ENCODE measurements around the gene NTM. TPM values are rescaled to one million over a fixed set of nuclear protein-coding genes. Genes with fewer than 3 reads are reported as not detected.

Gene NTM
- total RNA-seq, 4 donors from 2014 or later: 1.4 to 5.7 TPM; not detected in 2

- intact Hi-C loops (cut with DNase I; ENCODE audit: low total_unique reads): no loop called here
- no peak for DNase-seq
- no peaks in the 10 kb centered on the region for H3K36me3 ChIP-seq
- no peaks in the 10 kb centered on the region for H3K27me3 ChIP-seq
- no peak overlapping the region for H3K4me3 ChIP-seq
- no peaks in the 10 kb centered on the region for H3K4me1 ChIP-seq
- H3K27ac ChIP-seq: no peak overlapping the region
- H3K9me3 ChIP-seq: no peaks in the 10 kb centered on the region
- no peak for TF ChIP-seq POLR2A (IDR thresholded peaks at IDR 0.05)
- TF ChIP-seq CTCF (IDR thresholded peaks at IDR 0.05): no peak
These were observed 294.4 kb downstream of the NTM start for GRCh38 chr11:131664816-131665215.

GRCh38 chr11:131665344-131665968, 295.0 kb downstream of the NTM start:
- no peak for TF ChIP-seq CTCF (IDR thresholded peaks at IDR 0.05)
- Histone ChIP-seq H3K4me3 (no peak overlapping the region), H3K27me3 (no peaks in the 10 kb centered on the region), H3K36me3 (no peaks in the 10 kb centered on the region), H3K27ac (no peak overlapping the region), H3K4me1 (no peaks in the 10 kb centered on the region), H3K9me3 (no peaks in the 10 kb centered on the region)
- DNase-seq: no peak
- intact Hi-C loops (cut with DNase I; ENCODE audit: low total_unique reads): no loop called here

GRCh38 chr11:131666006-131666405, 295.6 kb downstream of the NTM start:
- no peak for TF ChIP-seq POLR2A (IDR thresholded peaks at IDR 0.05)
- TF ChIP-seq CTCF (IDR thresholded peaks at IDR 0.05): no peak
- DNase-seq: no peak
- no peak overlapping the region for H3K27ac ChIP-seq
- no peak overlapping the region for H3K4me3 ChIP-seq
- no peaks in the 10 kb centered on the region for H3K27me3 ChIP-seq
- no peaks in the 10 kb centered on the region for H3K4me1 ChIP-seq
- intact Hi-C loops (cut with DNase I; ENCODE audit: low total_unique reads): no loop called here
- H3K9me3 ChIP-seq: no peaks in the 10 kb centered on the region
- H3K36me3 ChIP-seq: no peaks in the 10 kb centered on the region

- Histone ChIP-seq H3K27me3 (no peaks in the 10 kb centered on the region), H3K4me3 (no peak overlapping the region), H3K9me3 (no peaks in the 10 kb centered on the region), H3K27ac (no peak overlapping the region), H3K4me1 (no peaks in the 10 kb centered on the region), H3K36me3 (no peaks in the 10 kb centered on the region)
- TF ChIP-seq CTCF (IDR thresholded peaks at IDR 0.05) (no peak), POLR2A (IDR thresholded peaks at IDR 0.05) (no peak)
- intact Hi-C loops (cut with DNase I; ENCODE audit: low total_unique reads): no loop called here
- no peak for DNase-seq
These were observed 296.2 kb downstream of the NTM start for GRCh38 chr11:131666617-131667016.

GRCh38 chr11:131667566-131667965, 297.2 kb downstream of the NTM start:
- no peak overlapping the region for H3K4me3 ChIP-seq
- H3K27ac ChIP-seq: no peak overlapping the region
- H3K4me1 ChIP-seq: no peaks in the 10 kb centered on the region
- intact Hi-C loops (cut with DNase I; ENCODE audit: low total_unique reads): no loop called here
- TF ChIP-seq POLR2A (IDR thresholded peaks at IDR 0.05) (no peak), CTCF (IDR thresholded peaks at IDR 0.05) (no peak)
- H3K9me3 ChIP-seq: no peaks in the 10 kb centered on the region
- DNase-seq: no peak
- no peaks in the 10 kb centered on the region for H3K36me3 ChIP-seq
- no peaks in the 10 kb centered on the region for H3K27me3 ChIP-seq

Measured in uterus (tissue), 4 donors.